ENCODE measurements around the gene CRB1.

Gene CRB1

DNA sequence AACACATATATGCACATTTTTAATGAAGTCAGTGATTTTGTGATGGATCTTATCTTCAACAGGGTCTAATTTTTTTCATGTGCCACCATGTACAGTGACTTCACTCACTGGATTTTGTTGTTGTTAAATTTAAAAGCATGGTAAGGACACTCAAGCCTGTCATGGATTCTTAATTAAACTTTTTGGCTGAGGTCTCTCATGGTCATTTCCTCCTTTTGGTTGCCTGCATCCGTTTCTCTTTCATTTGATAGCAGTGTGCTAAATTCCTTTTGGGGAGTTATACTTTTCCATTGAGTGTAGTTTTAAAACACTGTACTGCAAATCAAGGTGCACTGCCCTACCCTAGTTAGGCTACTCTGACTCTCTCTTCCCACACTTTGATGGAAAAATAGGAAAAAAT lies 13.2 kb upstream of the CRB1 start:
- H3K27me3 ChIP-seq (ENCODE audit: control insufficient read depth, insufficient read depth, low read length): no peaks in the 10 kb centered on the region
- no peaks in the 10 kb centered on the region for H3K9me3 ChIP-seq (ENCODE audit: control insufficient read depth, insufficient read depth, low read length)
- H3K36me3 ChIP-seq (ENCODE audit: control insufficient read depth, insufficient read depth, low read length): no peaks in the 10 kb centered on the region
- H3K9ac ChIP-seq (ENCODE audit: low read depth, low read length): no peak overlapping the region
- no peak overlapping the region for H3K4me3 ChIP-seq (ENCODE audit: low read depth, low read length)
- no peaks in the 10 kb centered on the region for H3K4me1 ChIP-seq (ENCODE audit: control insufficient read depth, insufficient read depth, low read length)

DNA sequence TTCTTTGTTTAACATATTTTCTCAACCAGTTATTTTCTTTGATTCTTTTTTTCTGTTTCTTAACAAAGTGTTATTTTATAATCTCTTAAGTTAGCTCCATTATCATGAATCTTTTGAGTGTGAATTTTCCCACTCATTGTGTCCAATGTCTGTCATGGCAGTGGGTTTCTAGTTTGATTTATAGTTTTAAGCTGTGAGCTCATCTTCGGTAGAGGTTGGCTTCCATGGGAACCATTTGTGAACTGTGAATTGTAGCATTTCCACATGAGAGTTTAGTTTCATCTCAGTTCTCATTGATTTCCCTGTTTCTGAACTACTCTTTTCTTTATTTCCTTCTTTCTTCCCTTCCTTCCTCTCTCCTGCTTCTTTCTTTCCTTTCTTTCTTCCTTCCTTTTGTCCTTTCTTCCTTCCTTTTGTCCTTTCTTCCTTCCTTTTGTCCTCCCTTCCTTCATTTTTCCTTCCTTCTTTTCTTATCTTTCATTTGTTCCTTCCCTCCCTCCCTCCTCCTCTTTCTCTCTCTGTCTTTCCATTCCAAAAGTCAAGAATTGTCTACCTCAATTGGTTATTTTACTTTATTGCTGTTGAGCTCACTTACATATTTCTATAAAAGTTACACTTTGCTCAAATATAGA lies 3.0 kb upstream of the CRB1 start:
- Histone ChIP-seq H3K9me3 (ENCODE audit: control insufficient read depth, insufficient read depth, low read length) (no peaks in the 10 kb centered on the region), H3K9ac (ENCODE audit: low read depth, low read length) (no peak overlapping the region), H3K36me3 (ENCODE audit: control insufficient read depth, insufficient read depth, low read length) (no peaks in the 10 kb centered on the region), H3K27me3 (ENCODE audit: control insufficient read depth, insufficient read depth, low read length) (no peaks in the 10 kb centered on the region), H3K4me3 (ENCODE audit: low read depth, low read length) (no peak overlapping the region), H3K4me1 (ENCODE audit: control insufficient read depth, insufficient read depth, low read length) (no peaks in the 10 kb centered on the region)

DNA sequence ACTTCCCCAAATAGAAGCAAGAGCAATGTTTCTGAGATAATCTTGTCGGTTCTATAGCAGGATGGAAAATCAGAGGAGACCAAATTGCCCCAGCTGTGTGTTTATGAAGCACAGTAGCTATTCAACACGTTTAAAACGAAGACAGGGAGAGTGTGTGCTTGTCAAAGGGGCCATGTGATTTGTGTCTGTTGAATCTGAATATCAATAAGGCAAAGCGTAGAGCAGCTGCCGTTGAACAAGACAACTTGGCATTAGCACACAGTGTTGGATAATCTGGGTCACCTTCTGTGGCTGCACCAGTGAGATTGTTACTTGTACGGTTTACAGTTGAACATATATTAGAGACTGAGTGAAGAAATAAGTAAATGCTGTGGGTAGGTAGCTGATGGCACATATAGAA lies 1.0 kb downstream of the CRB1 start:
- Histone ChIP-seq H3K27me3 (ENCODE audit: control insufficient read depth, insufficient read depth, low read length) (no peaks in the 10 kb centered on the region), H3K36me3 (ENCODE audit: control insufficient read depth, insufficient read depth, low read length) (no peaks in the 10 kb centered on the region), H3K4me1 (ENCODE audit: control insufficient read depth, insufficient read depth, low read length) (no peaks in the 10 kb centered on the region), H3K9me3 (ENCODE audit: control insufficient read depth, insufficient read depth, low read length) (no peaks in the 10 kb centered on the region), H3K4me3 (ENCODE audit: low read depth, low read length) (no peak overlapping the region), H3K9ac (ENCODE audit: low read depth, low read length) (no peak overlapping the region)

DNA sequence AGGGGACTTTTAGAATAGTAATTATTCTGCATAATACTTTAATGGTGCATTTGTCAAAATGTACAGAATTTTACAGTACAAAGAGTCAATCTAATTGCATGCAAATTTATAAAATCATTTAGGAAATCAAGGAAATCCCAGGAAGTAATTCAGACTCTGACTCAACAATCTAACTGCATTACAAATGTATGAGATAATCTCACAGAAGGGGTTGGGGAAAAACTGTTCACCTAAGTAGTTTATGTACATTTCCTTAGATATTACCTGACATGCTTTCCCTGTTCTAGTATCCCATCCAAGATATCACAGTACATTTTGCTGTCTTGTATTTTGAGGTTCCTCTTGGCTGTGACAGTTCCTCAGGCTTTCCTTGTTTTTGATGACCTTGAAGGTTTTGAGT lies 4.7 kb downstream of the CRB1 start:
- Histone ChIP-seq H3K36me3 (ENCODE audit: control insufficient read depth, insufficient read depth, low read length) (no peaks in the 10 kb centered on the region), H3K4me1 (ENCODE audit: control insufficient read depth, insufficient read depth, low read length) (no peaks in the 10 kb centered on the region), H3K9me3 (ENCODE audit: control insufficient read depth, insufficient read depth, low read length) (no peaks in the 10 kb centered on the region), H3K27me3 (ENCODE audit: control insufficient read depth, insufficient read depth, low read length) (no peaks in the 10 kb centered on the region), H3K9ac (ENCODE audit: low read depth, low read length) (no peak overlapping the region), H3K4me3 (ENCODE audit: low read depth, low read length) (no peak overlapping the region)

DNA sequence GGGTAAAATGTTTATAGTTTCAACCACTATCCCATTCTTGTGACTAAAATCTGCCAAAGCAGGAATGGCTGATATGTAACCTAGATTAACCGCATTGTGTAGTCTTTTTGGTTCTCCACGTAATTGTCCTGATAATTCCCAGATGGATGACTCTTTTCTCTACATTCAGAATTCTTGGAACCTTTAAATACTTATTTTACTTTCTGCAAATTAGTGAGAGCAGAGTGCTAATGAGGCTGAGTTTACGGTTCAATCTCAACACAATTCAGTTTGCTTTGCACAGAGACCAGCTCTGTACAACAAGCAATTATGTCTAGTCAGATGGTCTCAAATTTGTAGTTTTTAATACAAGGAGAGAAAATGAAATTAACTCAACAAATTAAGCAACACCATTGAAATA lies 9.1 kb downstream of the CRB1 start:
- Histone ChIP-seq H3K27me3 (ENCODE audit: control insufficient read depth, insufficient read depth, low read length) (no peaks in the 10 kb centered on the region), H3K4me1 (ENCODE audit: control insufficient read depth, insufficient read depth, low read length) (no peaks in the 10 kb centered on the region), H3K9me3 (ENCODE audit: control insufficient read depth, insufficient read depth, low read length) (no peaks in the 10 kb centered on the region), H3K36me3 (ENCODE audit: control insufficient read depth, insufficient read depth, low read length) (no peaks in the 10 kb centered on the region), H3K4me3 (ENCODE audit: low read depth, low read length) (no peak overlapping the region), H3K9ac (ENCODE audit: low read depth, low read length) (no peak overlapping the region)

DNA sequence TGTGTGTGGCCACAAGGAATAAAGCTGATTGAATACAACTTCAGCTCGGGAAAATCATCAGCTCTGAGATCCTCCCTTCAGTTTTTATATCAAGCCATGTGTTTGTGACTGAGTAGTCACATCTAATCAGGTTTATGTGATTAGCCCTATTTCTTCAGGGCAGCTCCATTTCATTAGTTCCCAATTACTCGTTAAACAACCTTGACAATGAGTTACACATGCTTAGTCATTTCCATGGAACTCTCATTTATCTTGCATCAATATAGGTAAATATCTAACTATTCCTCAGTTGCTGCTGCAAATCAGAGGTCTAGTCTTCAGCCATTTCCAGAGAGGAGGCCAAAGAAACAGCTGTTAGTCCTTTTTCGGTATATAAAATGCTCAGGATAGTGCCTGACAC lies 16.3 kb downstream of the CRB1 start:
- Histone ChIP-seq H3K4me3 (ENCODE audit: low read depth, low read length) (no peak overlapping the region), H3K27me3 (ENCODE audit: control insufficient read depth, insufficient read depth, low read length) (no peaks in the 10 kb centered on the region), H3K9ac (ENCODE audit: low read depth, low read length) (no peak overlapping the region), H3K36me3 (ENCODE audit: control insufficient read depth, insufficient read depth, low read length) (no peaks in the 10 kb centered on the region), H3K4me1 (ENCODE audit: control insufficient read depth, insufficient read depth, low read length) (no peaks in the 10 kb centered on the region), H3K9me3 (ENCODE audit: control insufficient read depth, insufficient read depth, low read length) (no peaks in the 10 kb centered on the region)

DNA sequence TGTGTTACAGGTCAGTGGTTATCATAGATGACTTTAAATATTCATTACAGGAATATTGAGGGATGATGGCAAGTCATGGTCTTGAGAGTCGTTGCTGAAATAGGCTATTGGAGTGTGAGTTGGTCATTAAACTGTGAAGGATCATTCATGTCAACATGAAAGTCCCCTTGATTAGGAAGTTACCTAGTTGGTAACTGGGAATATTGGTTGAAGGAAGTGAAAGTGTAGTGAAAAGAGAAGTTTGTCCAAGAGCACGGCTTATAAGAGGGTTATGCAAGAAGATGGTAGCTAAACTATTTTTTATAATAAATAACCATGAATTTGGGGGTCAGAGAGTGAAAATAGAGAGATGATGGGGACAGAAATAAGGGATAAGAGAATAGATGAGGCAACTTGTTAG lies 16.9 kb downstream of the CRB1 start:
- Histone ChIP-seq H3K4me3 (ENCODE audit: low read depth, low read length) (no peak overlapping the region), H3K36me3 (ENCODE audit: control insufficient read depth, insufficient read depth, low read length) (no peaks in the 10 kb centered on the region), H3K9me3 (ENCODE audit: control insufficient read depth, insufficient read depth, low read length) (no peaks in the 10 kb centered on the region), H3K9ac (ENCODE audit: low read depth, low read length) (no peak overlapping the region), H3K27me3 (ENCODE audit: control insufficient read depth, insufficient read depth, low read length) (no peaks in the 10 kb centered on the region), H3K4me1 (ENCODE audit: control insufficient read depth, insufficient read depth, low read length) (no peaks in the 10 kb centered on the region)

DNA sequence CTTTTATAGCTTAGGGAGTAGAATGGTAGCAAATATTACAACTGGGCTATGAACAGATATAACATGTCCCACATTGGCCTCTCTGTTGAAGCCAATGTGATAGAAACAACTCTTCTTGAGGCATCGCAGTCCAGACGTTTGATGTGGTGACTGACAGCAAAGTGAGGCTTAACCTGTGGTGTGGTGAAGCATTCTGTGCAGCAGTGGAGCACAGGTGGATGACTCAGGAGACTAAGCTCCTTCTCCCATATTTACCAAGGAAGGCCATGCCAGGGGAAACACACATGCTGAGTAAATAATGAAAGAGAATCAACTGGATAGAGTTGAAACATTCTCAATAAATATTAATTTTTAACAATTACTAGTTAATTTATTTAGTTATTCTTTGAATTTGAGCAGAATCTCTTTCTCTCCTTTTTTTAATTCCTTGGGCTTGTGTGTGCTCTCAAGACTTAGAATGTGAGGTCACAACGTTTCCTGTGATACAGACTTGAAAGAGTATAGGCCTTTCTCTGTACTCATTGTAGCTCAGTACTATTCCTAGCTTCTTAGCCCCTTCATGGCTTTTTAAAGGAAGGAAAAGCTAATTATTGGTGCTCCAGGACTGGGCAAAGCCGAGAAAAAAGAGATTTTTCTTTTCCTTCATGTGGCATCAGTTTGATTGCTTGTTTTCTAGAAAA lies 17.6 kb downstream of the CRB1 start:
- Histone ChIP-seq H3K36me3 (ENCODE audit: control insufficient read depth, insufficient read depth, low read length) (no peaks in the 10 kb centered on the region), H3K27me3 (ENCODE audit: control insufficient read depth, insufficient read depth, low read length) (no peaks in the 10 kb centered on the region), H3K4me1 (ENCODE audit: control insufficient read depth, insufficient read depth, low read length) (peaks cover 2% of the 10 kb centered on the region), H3K4me3 (ENCODE audit: low read depth, low read length) (no peak overlapping the region), H3K9ac (ENCODE audit: low read depth, low read length) (no peak overlapping the region), H3K9me3 (ENCODE audit: control insufficient read depth, insufficient read depth, low read length) (no peaks in the 10 kb centered on the region)

DNA sequence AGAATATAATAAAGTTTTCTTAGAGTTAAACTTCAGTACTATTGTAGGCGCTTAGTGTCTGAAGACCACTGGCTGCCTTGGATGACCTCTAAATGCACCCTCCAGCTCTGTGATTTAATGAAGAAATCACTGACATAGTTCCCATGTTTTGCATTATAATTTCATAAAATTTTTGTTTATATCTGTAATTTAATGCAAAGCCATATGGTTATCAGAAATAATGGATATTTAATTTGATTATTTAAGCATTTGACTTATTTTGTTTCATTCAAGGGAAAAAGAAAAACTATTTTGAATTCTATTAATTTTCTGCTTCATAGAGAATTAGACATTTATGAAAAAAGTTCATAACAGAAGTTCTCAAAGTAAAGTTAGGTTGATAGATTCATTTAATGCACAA lies 18.6 kb downstream of the CRB1 start:
- Histone ChIP-seq H3K9ac (ENCODE audit: low read depth, low read length) (no peak overlapping the region), H3K27me3 (ENCODE audit: control insufficient read depth, insufficient read depth, low read length) (no peaks in the 10 kb centered on the region), H3K4me3 (ENCODE audit: low read depth, low read length) (no peak overlapping the region), H3K9me3 (ENCODE audit: control insufficient read depth, insufficient read depth, low read length) (no peaks in the 10 kb centered on the region), H3K36me3 (ENCODE audit: control insufficient read depth, insufficient read depth, low read length) (no peaks in the 10 kb centered on the region), H3K4me1 (ENCODE audit: control insufficient read depth, insufficient read depth, low read length) (peaks cover 2% of the 10 kb centered on the region)

DNA sequence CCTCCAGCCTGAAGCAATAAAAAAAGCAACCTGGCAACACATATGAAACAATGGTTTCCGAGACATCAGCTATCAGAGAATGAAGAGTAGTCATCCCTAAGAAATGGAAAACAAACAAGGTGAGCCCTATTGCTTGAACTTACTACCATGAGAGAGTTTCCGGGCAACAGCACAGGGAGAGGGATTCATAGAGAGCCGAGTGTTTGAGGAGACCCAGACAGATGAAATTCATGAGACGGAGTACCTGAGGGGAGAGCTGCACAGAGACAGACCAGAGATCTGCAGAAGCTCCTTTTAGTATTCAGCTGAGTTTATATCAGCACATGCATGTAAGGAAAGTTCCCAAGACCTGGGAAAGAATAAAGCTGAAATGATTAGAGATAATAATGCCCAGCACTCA lies 19.8 kb downstream of the CRB1 start:
- Histone ChIP-seq H3K27me3 (ENCODE audit: control insufficient read depth, insufficient read depth, low read length) (no peaks in the 10 kb centered on the region), H3K36me3 (ENCODE audit: control insufficient read depth, insufficient read depth, low read length) (no peaks in the 10 kb centered on the region), H3K9ac (ENCODE audit: low read depth, low read length) (no peak overlapping the region), H3K4me1 (ENCODE audit: control insufficient read depth, insufficient read depth, low read length) (peaks cover 2% of the 10 kb centered on the region), H3K9me3 (ENCODE audit: control insufficient read depth, insufficient read depth, low read length) (no peaks in the 10 kb centered on the region), H3K4me3 (ENCODE audit: low read depth, low read length) (no peak overlapping the region)

DNA sequence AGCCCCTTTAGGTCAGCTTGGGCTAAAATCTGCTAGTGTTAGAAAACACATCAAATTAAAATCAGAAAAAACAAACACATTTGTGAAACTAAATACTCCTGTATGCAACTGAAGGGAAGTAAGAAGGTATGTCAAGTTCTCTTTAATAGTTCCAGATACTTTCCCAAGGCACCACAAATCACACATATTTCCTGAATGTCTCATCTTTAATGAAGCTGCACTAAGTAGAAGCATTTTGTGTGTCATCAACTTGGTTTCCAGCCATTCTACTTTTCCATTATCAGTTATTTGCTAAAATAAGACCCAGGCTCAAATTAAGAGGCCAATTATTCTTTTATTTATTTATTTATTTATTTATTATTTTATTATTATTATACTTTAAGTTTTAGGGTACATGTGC lies 34.7 kb downstream of the CRB1 start:
- Histone ChIP-seq H3K4me1 (ENCODE audit: control insufficient read depth, insufficient read depth, low read length) (no peaks in the 10 kb centered on the region), H3K27me3 (ENCODE audit: control insufficient read depth, insufficient read depth, low read length) (no peaks in the 10 kb centered on the region), H3K4me3 (ENCODE audit: low read depth, low read length) (no peak overlapping the region), H3K36me3 (ENCODE audit: control insufficient read depth, insufficient read depth, low read length) (no peaks in the 10 kb centered on the region), H3K9ac (ENCODE audit: low read depth, low read length) (no peak overlapping the region), H3K9me3 (ENCODE audit: control insufficient read depth, insufficient read depth, low read length) (no peaks in the 10 kb centered on the region)

DNA sequence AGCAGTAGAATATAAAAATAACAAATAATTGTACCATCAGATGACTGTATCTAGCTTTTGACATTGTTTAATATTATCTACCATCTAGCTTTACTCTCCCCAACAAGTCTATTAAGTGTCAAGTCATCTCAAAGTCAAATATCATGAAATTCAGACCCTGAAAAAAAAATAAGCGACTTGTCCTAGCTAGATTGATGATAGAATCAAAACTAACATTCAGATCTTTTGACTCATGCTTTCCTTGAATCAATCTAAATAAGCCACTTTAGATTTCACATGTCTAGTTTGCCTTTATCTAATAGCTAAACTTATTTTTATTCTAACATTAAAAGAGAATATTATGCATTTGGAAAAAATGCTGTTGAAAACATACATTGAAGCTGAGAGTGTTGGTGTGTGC lies 35.4 kb downstream of the CRB1 start:
- no peaks in the 10 kb centered on the region for H3K4me1 ChIP-seq (ENCODE audit: control insufficient read depth, insufficient read depth, low read length)
- no peak overlapping the region for H3K4me3 ChIP-seq (ENCODE audit: low read depth, low read length)
- no peaks in the 10 kb centered on the region for H3K27me3 ChIP-seq (ENCODE audit: control insufficient read depth, insufficient read depth, low read length)
- H3K36me3 ChIP-seq (ENCODE audit: control insufficient read depth, insufficient read depth, low read length): no peaks in the 10 kb centered on the region
- H3K9me3 ChIP-seq (ENCODE audit: control insufficient read depth, insufficient read depth, low read length): no peaks in the 10 kb centered on the region
- no peak overlapping the region for H3K9ac ChIP-seq (ENCODE audit: low read depth, low read length)
